Measurements from ENCODE around the gene CCDC136.

CCDC136 gene

DNA sequence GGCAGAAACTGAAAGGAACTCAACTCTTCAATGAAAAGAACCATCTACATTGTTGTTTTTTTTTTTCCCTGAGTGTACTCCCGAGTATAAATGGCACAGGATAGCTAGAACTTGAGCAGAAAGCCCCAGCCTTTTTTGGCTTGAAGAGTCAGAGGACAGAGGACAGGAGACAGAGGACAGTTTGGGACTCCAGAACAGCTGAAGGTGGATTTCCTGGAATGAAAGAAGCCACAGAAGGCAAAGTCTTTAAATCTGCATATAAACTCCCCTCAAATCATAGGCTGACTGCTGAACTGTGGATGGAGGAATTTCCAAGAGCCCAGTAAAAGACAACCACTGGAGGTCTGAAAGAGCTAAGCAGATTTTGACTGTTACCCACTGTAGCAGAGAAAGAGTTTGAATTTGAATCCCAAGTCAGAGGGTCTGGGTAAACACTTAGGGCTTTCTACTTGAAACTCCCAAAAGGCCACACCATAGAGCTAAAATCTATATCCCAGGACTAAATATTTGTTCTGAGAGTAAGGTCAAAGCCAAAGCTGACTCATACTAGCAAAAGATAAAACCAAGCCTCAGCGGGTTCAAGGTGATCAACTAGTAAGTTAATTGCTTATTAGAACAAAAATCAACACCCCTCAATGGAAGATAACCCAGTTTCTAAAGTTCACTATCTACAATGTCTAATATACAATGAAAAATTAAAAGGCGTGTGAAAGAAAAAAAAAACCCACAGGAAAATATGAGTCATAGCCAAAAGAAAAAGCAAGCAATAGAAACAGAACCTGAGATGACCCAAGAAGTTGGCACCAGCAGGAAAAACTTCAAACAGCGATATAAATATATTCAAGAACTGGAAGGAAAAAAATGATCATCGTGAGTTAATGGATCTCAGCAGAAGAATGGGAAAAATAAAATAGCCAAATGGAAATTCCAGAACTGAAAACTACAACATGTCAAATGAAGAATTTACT lies 14.3 kb upstream of the CCDC136 start:
- no peak for DNase-seq

DNA sequence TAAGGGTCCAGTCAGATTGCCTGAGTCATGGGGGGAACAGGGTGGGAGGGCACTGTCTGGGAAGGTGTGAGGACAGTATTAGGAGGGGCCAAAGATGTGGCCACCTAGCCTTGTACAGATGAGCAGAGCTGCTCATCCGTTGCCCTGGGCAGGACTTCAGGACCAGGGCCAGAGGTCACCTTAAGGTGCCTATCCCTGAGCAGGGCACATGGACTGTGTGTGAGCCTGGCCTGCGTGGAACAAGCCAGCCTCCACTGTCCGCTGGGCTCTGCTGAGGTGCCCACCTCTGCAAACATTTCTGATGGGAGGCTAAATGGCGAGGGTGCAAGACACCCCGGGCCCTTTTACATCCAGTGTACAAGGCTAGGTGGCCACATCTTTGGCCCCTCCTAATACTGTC lies 12.8 kb upstream of the CCDC136 start:
- DNase-seq: no peak

- DNase-seq: no peak
These were observed 10.6 kb upstream of the CCDC136 start for GRCh38 chr7:128781126-128781525.

GRCh38 chr7:128781851-128782250 lies 9.9 kb upstream of the CCDC136 start:
- DNase-seq: no peak

DNA sequence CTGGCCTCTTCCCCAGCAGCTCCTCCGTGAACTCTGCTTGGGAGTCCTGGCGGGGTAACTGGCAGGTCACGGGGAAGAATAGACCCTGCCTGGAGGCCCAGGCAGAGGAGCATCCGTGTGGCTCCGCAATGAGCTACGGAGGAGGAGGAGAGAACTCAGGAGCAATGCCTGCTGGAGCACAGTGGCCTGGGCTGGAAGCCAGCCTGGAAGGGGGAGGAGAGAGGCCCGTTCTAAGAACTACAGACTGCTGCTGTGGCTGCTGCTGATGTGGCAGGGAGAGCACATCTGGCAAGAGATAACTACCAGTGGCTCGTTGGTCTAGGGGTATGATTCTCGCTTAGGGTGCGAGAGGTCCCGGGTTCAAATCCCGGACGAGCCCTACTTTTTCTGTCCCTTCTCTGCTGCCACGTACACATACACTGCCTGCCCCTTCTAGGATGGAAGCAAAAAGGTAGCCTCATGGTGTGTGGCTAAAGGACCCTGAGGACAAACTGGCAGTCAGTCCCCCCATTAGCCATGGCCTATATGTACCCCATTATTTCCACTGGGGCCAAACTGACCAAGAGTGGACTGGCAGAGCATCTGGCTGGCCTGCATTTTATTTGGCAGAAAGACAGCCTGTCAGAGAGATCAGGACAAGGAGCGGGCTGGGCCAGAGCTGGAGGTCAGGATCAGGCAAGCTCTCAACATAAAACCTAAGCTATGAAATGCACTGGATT lies 8.5 kb upstream of the CCDC136 start:
- DNase-seq: no peak

DNA sequence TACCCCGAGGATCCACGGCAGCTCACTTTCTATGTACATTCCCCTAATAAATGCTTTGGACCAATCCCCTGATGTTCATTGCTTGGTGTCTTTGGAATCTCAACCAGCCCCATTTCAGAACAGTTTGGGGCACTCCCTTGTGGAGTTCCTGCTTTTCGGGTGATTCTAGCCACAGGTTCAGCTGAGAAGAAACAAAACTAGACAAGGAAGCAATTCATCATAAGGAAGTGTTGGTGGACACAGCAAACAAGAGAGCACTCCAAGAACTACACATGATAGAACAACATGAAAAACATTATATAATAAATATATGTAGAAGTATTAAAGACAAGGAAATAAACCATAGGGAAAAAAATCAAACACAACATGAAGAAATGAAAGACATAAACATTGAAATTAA lies 6.0 kb upstream of the CCDC136 start:
- DNase-seq: no peak

DNA sequence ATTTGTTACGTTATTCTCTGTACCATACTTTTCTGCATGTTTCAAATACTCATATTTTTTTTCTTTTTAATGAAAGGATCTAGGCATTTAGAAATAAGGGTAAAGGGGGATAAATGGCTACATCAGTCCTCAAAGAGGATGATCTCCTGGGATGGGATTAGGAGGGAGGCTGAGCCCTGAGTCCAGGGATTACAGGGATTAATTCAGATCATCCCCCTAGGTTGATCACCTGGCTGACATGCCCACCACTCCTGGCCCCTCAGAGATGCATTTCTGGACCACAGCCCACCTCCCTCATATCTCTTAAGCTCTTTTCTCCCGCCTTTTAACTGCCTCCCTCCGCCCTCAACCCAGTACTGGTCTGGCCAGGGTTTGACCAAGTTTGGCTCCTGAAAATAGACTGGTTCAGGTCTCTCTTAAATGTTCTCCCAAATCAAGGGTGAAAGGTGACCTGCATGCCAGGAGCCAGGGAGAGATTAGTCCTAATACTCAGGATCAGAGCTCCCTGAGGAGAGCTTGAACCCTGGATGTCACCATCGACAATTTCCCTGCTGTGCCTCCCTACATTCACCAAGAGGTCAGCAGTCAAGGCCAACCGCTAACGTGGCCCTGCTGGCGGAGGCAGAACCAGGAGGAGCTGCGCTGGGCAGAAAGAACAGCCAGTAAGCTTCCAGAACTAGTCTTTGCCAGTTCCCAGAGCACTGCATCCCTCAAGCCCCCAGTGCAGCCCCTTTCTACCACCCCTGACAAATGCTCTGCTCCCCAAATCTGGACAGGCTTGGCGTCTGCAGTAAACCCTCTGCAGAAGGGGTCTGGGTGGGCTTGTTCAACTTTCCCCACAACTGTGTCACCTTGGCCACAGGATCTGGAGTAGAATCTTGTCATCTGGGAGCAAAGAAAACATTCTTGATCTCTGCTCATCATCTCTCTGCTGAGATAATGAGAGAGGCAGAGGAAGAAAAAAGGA lies 3.0 kb upstream of the CCDC136 start:
- no peak for DNase-seq

- DNase-seq: no peak
These were observed 1.3 kb upstream of the CCDC136 start for GRCh38 chr7:128790315-128791041.

DNA sequence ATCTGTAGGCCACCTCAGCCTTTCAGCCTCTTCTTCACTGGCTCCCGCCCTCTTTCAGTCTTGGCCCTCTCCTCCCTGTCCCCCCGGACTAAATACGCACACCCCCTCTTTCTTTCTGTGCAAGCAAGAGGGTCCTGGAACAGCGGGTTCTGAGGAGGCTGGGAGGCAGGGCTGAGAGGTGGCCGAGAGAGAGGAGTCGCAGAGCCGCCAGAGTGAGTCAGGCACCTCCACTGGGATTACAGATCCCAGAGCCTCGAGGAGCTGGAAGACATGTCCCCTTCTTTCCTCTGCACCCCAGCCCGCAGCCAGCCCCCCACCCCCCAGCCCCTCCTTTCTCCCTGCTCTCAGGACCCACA lies 182 bp downstream of the CCDC136 start:
- DNase-seq: no peak

- no peak for DNase-seq
These were observed 858 bp downstream of the CCDC136 start for GRCh38 chr7:128792471-128793180.

GRCh38 chr7:128793181-128793547 lies 1.4 kb downstream of the CCDC136 start:
- no peak for DNase-seq

GRCh38 chr7:128794020-128794419 lies 2.3 kb downstream of the CCDC136 start:
- DNase-seq: peak in 1 of 5 experiments; percentile 51

- no peak for DNase-seq
These were observed 2.7 kb downstream of the CCDC136 start for GRCh38 chr7:128794436-128794835.

DNA sequence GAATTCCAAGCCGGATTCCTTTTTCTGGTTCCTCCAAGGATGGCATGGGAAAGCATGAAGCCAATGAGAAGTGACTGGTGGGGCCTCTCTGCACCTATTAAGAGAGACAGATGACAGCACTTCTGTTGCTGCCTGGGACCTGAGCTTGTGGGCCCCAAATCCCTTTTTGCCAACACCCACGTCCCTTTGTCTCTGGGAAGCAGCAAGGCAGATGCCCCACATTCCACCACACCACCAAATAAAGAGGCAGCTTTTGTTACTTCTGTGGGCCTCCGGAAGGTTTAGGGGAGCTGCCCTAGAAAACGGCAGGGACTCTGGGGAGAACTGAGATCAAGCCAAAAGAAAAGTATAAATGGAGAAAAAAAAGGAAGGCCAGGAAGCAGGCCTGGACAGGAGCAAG lies 3.4 kb downstream of the CCDC136 start:
- no peak for DNase-seq

DNA sequence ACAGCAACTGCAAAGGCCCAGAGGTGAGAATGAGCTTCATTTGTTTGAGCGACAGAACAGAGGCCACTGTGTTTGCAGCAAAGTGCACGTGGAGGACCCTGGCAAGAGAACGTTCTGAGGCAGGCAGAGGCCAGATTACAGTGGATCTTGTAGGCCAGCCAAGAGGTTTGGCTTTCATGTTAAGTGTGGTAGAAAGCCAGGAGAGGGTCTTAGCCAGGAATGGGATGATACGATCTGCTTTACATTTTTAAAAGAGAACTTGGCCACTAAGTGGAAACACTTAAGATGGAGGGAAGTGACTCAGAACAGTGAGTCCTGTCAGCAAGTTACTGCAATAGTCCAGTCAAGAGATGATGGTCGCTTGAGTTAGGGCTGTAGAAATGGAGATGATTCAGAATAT lies 4.6 kb downstream of the CCDC136 start:
- no peak for DNase-seq

DNA sequence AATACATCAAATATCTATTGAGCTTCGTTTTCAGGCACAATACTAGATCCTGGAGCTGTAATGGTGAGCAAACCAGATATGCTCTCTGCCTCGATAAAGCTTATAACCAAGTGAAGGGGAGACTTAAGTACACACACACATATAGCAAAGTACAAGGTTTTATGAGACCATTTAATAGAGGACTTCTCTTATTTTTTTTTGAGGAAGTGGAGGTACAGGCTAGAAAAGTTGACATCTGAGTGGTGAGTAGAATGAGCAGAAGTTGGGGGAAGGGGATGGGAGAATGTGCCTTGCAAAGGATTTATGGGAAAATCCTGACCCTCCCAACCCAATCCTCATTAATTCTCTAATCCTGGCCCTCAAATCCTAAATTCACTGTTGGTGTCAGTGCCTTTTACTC lies 7.7 kb downstream of the CCDC136 start:
- no peak for DNase-seq

DNA sequence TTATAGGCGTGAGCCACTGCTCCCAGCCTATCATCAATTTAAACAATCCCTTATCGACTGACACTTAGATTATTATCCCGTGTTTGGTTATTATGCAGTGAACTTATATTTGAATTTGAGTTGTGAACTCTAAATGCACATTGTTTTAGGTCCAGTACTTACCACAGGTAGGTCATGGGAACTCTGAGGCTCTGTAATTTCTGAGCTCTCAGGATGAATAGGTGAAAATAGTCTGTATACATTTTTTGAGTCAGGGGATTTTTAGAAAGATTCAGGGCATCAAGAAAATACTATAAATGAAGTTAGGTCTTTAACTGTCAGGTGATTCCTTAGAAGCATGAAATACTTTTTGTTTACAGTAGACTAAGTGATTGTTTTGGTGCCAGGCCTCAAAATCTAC lies 8.8 kb downstream of the CCDC136 start:
- DNase-seq: no peak

DNA sequence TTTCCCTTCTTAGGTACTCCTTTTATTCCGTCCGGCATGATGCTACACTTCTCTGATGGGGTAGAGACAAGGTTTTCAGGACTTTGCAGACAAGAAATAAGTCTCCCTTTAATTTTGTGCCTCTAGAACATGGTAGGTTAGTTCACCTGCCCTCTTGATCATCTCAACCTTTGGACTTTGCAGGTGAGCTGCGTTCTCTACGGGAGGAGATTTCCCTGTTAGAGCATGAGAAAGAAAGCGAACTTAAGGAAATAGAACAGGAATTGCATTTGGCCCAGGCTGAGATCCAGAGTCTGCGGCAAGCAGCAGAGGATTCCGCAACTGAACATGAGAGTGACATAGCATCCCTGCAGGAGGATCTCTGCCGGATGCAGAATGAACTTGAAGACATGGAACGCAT lies 9.2 kb downstream of the CCDC136 start:
- no peak for DNase-seq

DNA sequence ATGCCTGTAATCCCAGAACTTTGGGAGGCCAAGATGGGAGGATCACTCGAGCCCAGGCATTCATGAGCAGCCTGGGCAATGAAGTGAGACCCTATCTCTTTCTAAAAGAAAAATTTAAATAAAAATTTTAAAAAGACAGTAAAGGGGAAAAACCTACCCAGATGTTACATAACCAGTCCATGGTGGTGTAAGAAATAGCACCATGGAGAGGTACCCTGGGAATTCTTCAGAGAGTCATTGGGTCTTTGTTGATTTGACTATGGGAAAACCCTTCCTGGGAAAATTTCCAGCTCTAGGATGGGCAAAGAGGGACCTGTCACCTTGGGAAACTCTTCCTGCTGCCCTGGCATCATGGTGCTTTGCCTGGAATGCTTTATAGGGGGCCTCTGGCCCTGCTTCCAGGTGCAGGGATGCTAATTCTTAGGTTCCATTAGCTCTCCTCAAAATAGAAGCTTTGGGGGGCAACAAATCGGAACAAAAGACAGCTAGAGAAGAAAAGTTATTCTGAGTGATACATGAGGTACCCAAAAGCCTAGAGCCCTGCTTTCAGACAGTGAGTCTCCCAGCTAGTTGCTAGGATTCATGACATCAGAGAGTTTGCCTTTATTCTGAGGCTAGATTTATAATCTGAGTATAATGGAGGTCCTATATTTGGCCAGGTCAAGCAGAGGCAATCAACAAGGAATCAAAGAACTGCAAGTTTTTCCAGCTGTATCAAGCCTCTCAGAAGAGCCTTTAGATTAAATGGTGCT lies 10.1 kb downstream of the CCDC136 start:
- no peak for DNase-seq

GRCh38 chr7:128804484-128804883 lies 12.7 kb downstream of the CCDC136 start:
- no peak for DNase-seq

DNA sequence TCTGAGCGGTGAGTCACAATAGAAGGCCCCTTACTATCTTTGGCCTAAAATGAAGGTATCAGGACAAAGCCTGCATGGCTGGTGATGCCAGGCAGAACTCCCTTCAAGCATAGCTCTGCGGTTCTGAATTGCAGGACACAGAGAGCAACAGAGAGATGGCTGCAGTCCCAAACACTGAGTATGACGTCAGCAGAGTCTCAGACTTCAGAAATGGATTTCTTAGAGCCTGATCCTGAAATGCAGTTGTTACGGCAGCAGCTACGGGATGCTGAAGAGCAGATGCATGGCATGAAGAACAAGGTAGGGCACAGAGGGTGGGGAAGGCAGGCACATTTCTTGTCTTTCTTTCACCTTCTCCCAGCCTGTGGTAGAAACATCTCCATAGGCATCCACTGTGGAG lies 13.5 kb downstream of the CCDC136 start:
- no peak for DNase-seq

Data from T-helper 2 cell (primary cell).